WTC11 (cell line): Measurements from ENCODE around the gene ACYP2. TPM values are rescaled to one million over a fixed set of nuclear protein-coding genes. Genes with fewer than 3 reads are reported as not detected.
"Not testable (repeated sequence)": the region's sequence is repeated elsewhere in the genome, so short reads cannot be mapped to it uniquely, and the experiment has no call there.

ENCODE experiments used
- ATAC-seq: fragments of 200-7000 bp; cut with Tn5 transposase; 2 replicates; pipeline ENCODE4 v1.10.0; 2021; ENCODE audit warnings: mild to moderate bottlenecking, moderate library complexity
- CTCF ChIA-PET: fragments of 300-600 bp; sonication (Branson Sonifier 250); formaldehyde crosslinking; loops from one replicate; lab custom pipeline; 2021; ENCODE audit warnings: antibody characterized with exemption; lab: Charles Lee
- POLR2A ChIA-PET: fragments of 350-600 bp; sonication (Branson Sonifier 250); formaldehyde crosslinking; loops from one replicate; lab custom pipeline; 2021; ENCODE audit warnings: antibody characterized with exemption; lab: Charles Lee
- DNase-seq: peaks from one replicate; pipeline ENCODE4 v3.0.0; 2021; ENCODE audit warnings: low spot score
- H3K27ac Mint-ChIP-seq: 2 replicates; pipeline ENCODE4 v1.8.0; 2021; ENCODE audit warnings: mixed read lengths
- H3K27me3 Mint-ChIP-seq: 2 replicates; pipeline ENCODE4 v1.8.0; 2021; ENCODE audit warnings: low read depth, mild to moderate bottlenecking, moderate library complexity, mixed read lengths
- H3K36me3 Mint-ChIP-seq: 2 replicates; pipeline ENCODE4 v1.8.0; 2021; ENCODE audit warnings: mixed read lengths
- H3K4me1 Mint-ChIP-seq: 2 replicates; pipeline ENCODE4 v1.8.0; 2022; ENCODE audit warnings: mixed read lengths
- H3K4me3 Mint-ChIP-seq: 2 replicates; pipeline ENCODE4 v1.8.0; 2021; ENCODE audit warnings: mild to moderate bottlenecking, moderate library complexity, mixed read lengths
- H3K9me3 Mint-ChIP-seq: 2 replicates; pipeline ENCODE4 v1.8.0; 2021; ENCODE audit warnings: mixed read lengths
- ATF2 ChIP-seq: sonication (generic); formaldehyde crosslinking; IDR thresholded peaks from 2 replicates; pipeline ENCODE4 v1.8.1; 2022; ENCODE audit warnings: low read depth, missing genetic modification reagents, borderline replicate concordance
- ETV6 ChIP-seq: sonication (generic); formaldehyde crosslinking; IDR thresholded peaks from 2 replicates; pipeline ENCODE4 v1.8.1; 2022; ENCODE audit warnings: mild to moderate bottlenecking, missing genetic modification reagents
- GABPB1 ChIP-seq: sonication (generic); formaldehyde crosslinking; IDR thresholded peaks from 2 replicates; pipeline ENCODE4 v1.8.1; 2023; ENCODE audit warnings: mild to moderate bottlenecking, missing genetic modification reagents
- HMGA2 ChIP-seq: fragments of 250-450 bp; sonication (Bioruptor Pico); IDR thresholded peaks from 2 replicates; pipeline ENCODE4 v1.4.0; 2021; ENCODE audit warnings: mild to moderate bottlenecking, moderate library complexity
- IRF2 ChIP-seq: sonication (generic); formaldehyde crosslinking; IDR thresholded peaks from 2 replicates; pipeline ENCODE4 v1.8.0; 2022; ENCODE audit warnings: low read depth, missing genetic modification reagents, borderline replicate concordance
- MLX ChIP-seq: sonication (generic); formaldehyde crosslinking; IDR thresholded peaks from 2 replicates; pipeline ENCODE4 v1.8.1; 2023; ENCODE audit warnings: mild to moderate bottlenecking, missing genetic modification reagents, moderate library complexity
- OVOL2 ChIP-seq: fragments of 250-450 bp; sonication (Bioruptor Pico); IDR thresholded peaks from 2 replicates; pipeline ENCODE4 v1.9.0; 2021; ENCODE audit warnings: mild to moderate bottlenecking, borderline replicate concordance
- SMAD3 ChIP-seq: sonication (generic); formaldehyde crosslinking; IDR thresholded peaks from 2 replicates; pipeline ENCODE4 v1.8.0; 2022; ENCODE audit warnings: missing genetic modification reagents, mild to moderate bottlenecking, borderline replicate concordance
- TEAD1 ChIP-seq: sonication (generic); formaldehyde crosslinking; IDR thresholded peaks from 2 replicates; pipeline ENCODE4 v1.8.0; 2022; ENCODE audit warnings: mild to moderate bottlenecking, missing genetic modification reagents
- TP53 ChIP-seq: sonication (generic); formaldehyde crosslinking; IDR thresholded peaks from 2 replicates; pipeline ENCODE4 v1.8.1; 2023; ENCODE audit warnings: mild to moderate bottlenecking, missing genetic modification reagents
- ZNF232 ChIP-seq: sonication (generic); formaldehyde crosslinking; IDR thresholded peaks from 2 replicates; pipeline ENCODE4 v1.8.0; 2022; ENCODE audit warnings: mild to moderate bottlenecking, missing genetic modification reagents
- ZNF396 ChIP-seq: fragments of 250-450 bp; sonication (Bioruptor Pico); IDR thresholded peaks from 2 replicates; pipeline ENCODE4 v1.8.0; 2021; ENCODE audit warnings: mild to moderate bottlenecking, moderate library complexity, borderline replicate concordance
- ZNF416 ChIP-seq: fragments of 250-450 bp; sonication (Bioruptor Pico); IDR thresholded peaks from 2 replicates; pipeline ENCODE4 v1.9.0; 2021; ENCODE audit warnings: mild to moderate bottlenecking, inconsistent platforms
- ZSCAN18 ChIP-seq: fragments of 250-450 bp; sonication (Bioruptor Pico); IDR thresholded peaks from 2 replicates; pipeline ENCODE4 v2.1.2; 2022; ENCODE audit warnings: mild to moderate bottlenecking, moderate library complexity
- total RNA-seq: library from RNA; stranded (reverse); gene quantifications from 3 replicates; pipeline ENCODE4 v1.2.3, GENCODE V29; 2021
- TF ChIP-seq, protein P1 (sequence below): sonication (generic); formaldehyde crosslinking; conservative IDR thresholded peaks from 2 replicates; pipeline ENCODE4 v1.8.1; 2022; ENCODE audit warnings: mild to moderate bottlenecking, missing genetic modification reagents
- TF ChIP-seq, protein P2 (sequence below): fragments of 250-450 bp; sonication (Bioruptor Pico); IDR thresholded peaks from 2 replicates; pipeline ENCODE4 v1.9.0; 2021; ENCODE audit warnings: mild to moderate bottlenecking
- TF ChIP-seq, protein P3 (sequence below): sonication (generic); formaldehyde crosslinking; IDR thresholded peaks from 2 replicates; pipeline ENCODE4 v1.8.0; 2022; ENCODE audit warnings: missing genetic modification reagents
- TF ChIP-seq, protein P4 (sequence below): sonication (generic); formaldehyde crosslinking; IDR thresholded peaks from 2 replicates; pipeline ENCODE4 v1.8.0; 2022; ENCODE audit warnings: mild to moderate bottlenecking, missing genetic modification reagents
- TF ChIP-seq, protein P5 (sequence below): sonication (generic); formaldehyde crosslinking; IDR thresholded peaks from 2 replicates; pipeline ENCODE4 v1.8.0; 2022; ENCODE audit warnings: mild to moderate bottlenecking, missing genetic modification reagents
- TF ChIP-seq, protein P6 (sequence below): fragments of 250-450 bp; sonication (Bioruptor Pico); IDR thresholded peaks from 2 replicates; pipeline ENCODE4 v1.8.0; 2021; ENCODE audit warnings: mild to moderate bottlenecking

The ACYP2 gene
- total RNA-seq, 1 experiment from 2014 or later, result 4.4 TPM

DNA sequence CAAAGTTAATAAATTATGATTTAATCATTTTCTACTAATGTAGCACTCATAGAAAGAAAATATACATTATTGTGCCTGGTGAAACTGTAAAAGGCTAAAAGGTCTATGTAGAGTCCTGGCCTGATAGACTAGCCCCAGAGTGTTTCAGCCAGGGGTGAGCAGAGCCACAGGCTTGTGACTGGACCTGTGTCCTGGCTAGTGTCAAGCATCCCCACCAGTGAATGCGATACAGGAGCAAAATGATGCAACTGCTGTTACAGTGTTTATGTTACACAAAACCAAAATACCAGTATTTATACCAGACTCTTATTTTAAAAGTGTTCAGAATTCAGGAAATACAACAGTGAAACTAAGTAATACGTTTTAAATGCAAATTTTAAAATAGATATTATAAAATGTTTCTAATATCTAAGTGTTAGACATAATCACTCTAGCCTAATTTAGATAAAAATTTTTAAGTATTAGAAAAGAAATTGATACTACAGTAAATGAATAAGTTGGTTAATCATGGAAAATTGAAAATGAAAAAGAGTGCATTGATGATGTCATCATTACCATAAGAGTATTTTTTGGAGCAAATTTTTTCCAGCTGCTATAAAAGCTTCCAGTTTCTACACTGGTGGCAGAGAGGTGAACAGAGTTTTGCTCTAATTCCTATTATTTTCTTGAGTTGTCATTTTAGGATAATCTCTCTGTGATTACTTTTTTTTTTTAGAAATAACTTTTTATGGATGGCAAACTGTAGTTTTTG is 146.8 kb downstream of the ACYP2 start:
- peaks cover 13% of the 10 kb centered on the region for H3K36me3 Mint-ChIP-seq
- no peak for ATAC-seq
- DNase-seq, result no peak
- TF ChIP-seq, protein P1, sequence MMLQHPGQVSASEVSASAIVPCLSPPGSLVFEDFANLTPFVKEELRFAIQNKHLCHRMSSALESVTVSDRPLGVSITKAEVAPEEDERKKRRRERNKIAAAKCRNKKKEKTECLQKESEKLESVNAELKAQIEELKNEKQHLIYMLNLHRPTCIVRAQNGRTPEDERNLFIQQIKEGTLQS, result no peak
- TF ChIP-seq ATF2 (CRISPR knock-in tag) (no peak), ZNF232 (CRISPR knock-in tag) (no peak), IRF2 (no peak), TP53 (CRISPR knock-in tag) (no peak), GABPB1 (peak; percentile 86)
- TF ChIP-seq, all 79 proteins: peak for 1
- Mint-ChIP-seq H3K4me3 (no peak overlapping the region), H3K27me3 (no peaks in the 10 kb centered on the region), H3K9me3 (peaks cover 28% of the 10 kb centered on the region), H3K4me1 (no peaks in the 10 kb centered on the region), H3K27ac (no peak overlapping the region)
- CTCF ChIA-PET, result no interaction called here
- POLR2A ChIA-PET, result no interaction called here

DNA sequence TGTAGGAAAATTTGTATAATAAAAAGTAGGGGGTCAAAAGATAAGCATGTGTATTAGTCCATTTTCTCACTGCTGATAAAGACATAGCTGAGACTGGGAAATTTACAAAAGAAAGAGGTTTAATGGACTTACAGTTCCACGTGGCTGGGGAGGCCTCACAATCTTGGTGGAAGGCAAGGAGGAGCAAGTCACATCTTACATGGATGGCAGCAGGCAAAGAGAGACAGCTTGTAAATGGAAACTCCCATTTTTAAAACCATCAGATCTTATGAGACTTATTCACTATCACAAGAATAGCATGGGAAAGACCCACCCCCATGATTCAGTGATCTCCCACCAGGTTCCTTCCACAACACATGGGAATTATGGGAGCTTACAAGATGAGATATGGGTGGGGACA is 149.7 kb downstream of the ACYP2 start:
- Mint-ChIP-seq H3K36me3 (peaks cover 13% of the 10 kb centered on the region), H3K9me3 (peaks cover 28% of the 10 kb centered on the region)
- H3K4me3 Mint-ChIP-seq, H3K27me3 Mint-ChIP-seq, H3K27ac Mint-ChIP-seq, CTCF ChIA-PET, POLR2A ChIA-PET, DNase-seq, H3K4me1 Mint-ChIP-seq, ATAC-seq: not testable (repeated sequence)

GRCh38 chr2:54267577-54267976 is 152.2 kb downstream of the ACYP2 start:
- Mint-ChIP-seq H3K27ac (no peak overlapping the region), H3K27me3 (no peaks in the 10 kb centered on the region), H3K36me3 (peaks cover 13% of the 10 kb centered on the region), H3K9me3 (peaks cover 28% of the 10 kb centered on the region), H3K4me1 (no peaks in the 10 kb centered on the region), H3K4me3 (no peak overlapping the region)
- DNase-seq (no peak), ATAC-seq (no peak)
- ChIA-PET CTCF (interaction anchor here (1.2 kb wide), 1 partner anchor 12 kb away, joined by 3 read pairs; no protein-coding TSS in a partner anchor), POLR2A (no interaction called here)
- TF ChIP-seq, protein P2, sequence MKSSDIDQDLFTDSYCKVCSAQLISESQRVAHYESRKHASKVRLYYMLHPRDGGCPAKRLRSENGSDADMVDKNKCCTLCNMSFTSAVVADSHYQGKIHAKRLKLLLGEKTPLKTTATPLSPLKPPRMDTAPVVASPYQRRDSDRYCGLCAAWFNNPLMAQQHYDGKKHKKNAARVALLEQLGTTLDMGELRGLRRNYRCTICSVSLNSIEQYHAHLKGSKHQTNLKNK (CRISPR knock-in tag), result no peak
- TF ChIP-seq, protein P3, sequence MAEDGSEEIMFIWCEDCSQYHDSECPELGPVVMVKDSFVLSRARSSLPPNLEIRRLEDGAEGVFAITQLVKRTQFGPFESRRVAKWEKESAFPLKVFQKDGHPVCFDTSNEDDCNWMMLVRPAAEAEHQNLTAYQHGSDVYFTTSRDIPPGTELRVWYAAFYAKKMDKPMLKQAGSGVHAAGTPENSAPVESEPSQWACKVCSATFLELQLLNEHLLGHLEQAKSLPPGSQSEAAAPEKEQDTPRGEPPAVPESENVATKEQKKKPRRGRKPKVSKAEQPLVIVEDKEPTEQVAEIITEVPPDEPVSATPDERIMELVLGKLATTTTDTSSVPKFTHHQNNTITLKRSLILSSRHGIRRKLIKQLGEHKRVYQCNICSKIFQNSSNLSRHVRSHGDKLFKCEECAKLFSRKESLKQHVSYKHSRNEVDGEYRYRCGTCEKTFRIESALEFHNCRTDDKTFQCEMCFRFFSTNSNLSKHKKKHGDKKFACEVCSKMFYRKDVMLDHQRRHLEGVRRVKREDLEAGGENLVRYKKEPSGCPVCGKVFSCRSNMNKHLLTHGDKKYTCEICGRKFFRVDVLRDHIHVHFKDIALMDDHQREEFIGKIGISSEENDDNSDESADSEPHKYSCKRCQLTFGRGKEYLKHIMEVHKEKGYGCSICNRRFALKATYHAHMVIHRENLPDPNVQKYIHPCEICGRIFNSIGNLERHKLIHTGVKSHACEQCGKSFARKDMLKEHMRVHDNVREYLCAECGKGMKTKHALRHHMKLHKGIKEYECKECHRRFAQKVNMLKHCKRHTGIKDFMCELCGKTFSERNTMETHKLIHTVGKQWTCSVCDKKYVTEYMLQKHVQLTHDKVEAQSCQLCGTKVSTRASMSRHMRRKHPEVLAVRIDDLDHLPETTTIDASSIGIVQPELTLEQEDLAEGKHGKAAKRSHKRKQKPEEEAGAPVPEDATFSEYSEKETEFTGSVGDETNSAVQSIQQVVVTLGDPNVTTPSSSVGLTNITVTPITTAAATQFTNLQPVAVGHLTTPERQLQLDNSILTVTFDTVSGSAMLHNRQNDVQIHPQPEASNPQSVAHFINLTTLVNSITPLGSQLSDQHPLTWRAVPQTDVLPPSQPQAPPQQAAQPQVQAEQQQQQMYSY, result no peak
- no peak for TF ChIP-seq TEAD1 (CRISPR knock-in tag)
- TF ChIP-seq, protein P4, sequence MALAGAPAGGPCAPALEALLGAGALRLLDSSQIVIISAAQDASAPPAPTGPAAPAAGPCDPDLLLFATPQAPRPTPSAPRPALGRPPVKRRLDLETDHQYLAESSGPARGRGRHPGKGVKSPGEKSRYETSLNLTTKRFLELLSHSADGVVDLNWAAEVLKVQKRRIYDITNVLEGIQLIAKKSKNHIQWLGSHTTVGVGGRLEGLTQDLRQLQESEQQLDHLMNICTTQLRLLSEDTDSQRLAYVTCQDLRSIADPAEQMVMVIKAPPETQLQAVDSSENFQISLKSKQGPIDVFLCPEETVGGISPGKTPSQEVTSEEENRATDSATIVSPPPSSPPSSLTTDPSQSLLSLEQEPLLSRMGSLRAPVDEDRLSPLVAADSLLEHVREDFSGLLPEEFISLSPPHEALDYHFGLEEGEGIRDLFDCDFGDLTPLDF, result no peak
- TF ChIP-seq ETV6 (CRISPR knock-in tag), result no peak
- no peak for TF ChIP-seq ZNF396 (CRISPR knock-in tag)
- no peak for TF ChIP-seq HMGA2 (CRISPR knock-in tag)
- no peak for TF ChIP-seq SMAD3 (CRISPR knock-in tag)
- TF ChIP-seq, protein P5, sequence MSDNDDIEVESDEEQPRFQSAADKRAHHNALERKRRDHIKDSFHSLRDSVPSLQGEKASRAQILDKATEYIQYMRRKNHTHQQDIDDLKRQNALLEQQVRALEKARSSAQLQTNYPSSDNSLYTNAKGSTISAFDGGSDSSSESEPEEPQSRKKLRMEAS (CRISPR knock-in tag), result no peak
- no peak for TF ChIP-seq OVOL2 (CRISPR knock-in tag)
- TF ChIP-seq ZSCAN18, result no peak
- TF ChIP-seq ZNF416 (CRISPR knock-in tag), result no peak
- TF ChIP-seq, protein P6, sequence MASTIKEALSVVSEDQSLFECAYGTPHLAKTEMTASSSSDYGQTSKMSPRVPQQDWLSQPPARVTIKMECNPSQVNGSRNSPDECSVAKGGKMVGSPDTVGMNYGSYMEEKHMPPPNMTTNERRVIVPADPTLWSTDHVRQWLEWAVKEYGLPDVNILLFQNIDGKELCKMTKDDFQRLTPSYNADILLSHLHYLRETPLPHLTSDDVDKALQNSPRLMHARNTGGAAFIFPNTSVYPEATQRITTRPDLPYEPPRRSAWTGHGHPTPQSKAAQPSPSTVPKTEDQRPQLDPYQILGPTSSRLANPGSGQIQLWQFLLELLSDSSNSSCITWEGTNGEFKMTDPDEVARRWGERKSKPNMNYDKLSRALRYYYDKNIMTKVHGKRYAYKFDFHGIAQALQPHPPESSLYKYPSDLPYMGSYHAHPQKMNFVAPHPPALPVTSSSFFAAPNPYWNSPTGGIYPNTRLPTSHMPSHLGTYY (CRISPR knock-in tag), result no peak
- TF ChIP-seq MLX (CRISPR knock-in tag), result no peak
